Measurements from ENCODE around the gene DYSF.

The DYSF gene

GRCh38 chr2:71534201-71534600 lies 80.8 kb downstream of the DYSF start:
- DNase-seq: no peak

DNA sequence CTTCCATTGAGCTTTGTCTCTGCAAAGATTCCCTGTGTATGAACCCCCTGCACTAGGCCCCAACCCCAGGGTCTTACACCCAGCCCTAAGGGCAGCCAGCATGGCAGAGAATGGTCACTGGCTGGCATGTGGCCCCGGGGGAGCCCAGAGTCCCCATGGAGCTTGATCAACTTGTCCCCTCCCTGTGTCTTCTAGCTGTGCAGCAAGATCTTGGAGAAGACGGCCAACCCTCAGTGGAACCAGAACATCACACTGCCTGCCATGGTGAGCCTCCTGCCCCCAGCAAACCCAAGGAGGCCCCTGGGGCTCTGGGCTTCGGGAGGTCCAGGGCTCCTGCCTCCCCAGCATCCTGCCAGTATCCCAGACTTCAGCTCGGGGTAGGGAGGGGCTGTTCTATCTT lies 81.5 kb downstream of the DYSF start:
- DNase-seq: no peak

DNA sequence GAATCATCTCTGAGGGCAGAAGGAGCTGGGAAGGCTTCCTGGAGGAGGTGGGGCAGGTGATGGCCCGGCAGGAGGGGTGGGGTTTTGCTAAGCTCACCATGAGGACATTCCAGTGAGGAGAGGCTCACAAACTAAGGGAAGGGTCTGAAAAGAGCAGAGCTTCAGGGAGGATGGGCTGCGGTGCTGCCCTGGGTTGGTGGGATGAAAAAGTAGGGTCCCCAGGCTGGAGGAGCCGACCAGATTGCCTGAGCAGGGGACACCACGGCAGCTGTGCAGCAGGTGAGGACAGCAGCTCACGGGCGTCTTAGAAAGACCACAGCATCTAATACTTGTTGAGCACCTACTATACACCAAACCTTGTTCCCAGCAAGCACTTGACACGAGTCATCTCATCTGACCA lies 82.2 kb downstream of the DYSF start:
- DNase-seq: no peak

- no peak for DNase-seq
Observed at GRCh38 chr2:71536226-71536671, 82.9 kb downstream of the DYSF start.

GRCh38 chr2:71538241-71538640 lies 84.9 kb downstream of the DYSF start:
- DNase-seq: no peak

GRCh38 chr2:71538656-71539265 lies 85.4 kb downstream of the DYSF start:
- no peak for DNase-seq

DNA sequence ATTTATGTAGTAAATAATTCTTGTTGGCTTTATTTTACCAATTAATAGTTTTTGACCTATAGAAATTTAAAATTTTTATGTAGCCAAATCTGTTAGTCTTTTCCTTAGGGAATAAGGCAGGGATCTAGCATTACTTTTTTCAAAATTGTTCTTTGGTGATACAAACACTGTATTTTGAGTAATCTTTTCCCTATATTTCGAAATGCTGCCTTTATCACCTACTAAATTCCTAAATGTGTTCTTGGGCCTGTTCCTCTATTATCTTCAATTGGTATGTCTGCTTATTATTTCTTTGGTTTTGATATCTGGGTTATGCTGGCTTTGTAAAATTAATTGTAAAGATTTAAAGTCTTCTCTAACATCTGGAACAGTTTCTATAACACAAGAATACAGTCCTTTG lies 87.5 kb downstream of the DYSF start:
- DNase-seq: no peak

DNA sequence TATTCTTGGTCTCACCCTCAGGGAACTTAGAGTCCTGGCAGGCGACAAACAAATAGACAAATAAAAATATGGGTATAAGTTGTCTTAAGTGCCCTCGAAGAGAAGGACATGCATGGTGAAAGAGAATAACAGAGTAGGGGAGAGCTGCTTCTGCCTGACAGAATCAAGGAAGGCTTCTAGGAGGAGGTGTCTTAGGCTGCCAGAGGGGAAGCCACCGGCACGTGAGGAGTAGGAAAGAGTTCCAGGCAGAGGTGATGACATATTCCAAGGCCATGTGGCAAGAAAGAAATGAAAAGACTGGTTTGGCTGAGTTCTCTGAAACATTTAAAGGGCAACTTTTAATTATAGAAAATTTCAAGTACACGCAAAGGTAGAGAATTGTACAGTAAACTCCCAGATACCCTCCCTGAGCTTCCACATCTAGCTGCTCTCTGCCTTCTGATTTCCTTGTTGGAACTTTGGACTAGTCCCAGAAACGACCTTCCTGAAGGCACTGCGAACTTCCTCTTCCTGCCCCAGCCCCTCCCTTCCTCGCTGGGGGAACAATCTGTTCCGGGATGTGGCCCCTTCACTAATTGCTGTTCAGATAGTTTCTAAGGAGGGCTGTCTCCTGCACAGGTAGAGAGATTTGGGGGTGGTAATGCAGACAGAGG lies 91.7 kb downstream of the DYSF start:
- no peak for DNase-seq

- DNase-seq: peak; percentile 85
Observed at GRCh38 chr2:71545572-71546274, 92.4 kb downstream of the DYSF start.

- DNase-seq: no peak
Observed at GRCh38 chr2:71546275-71546638, 92.9 kb downstream of the DYSF start.

- DNase-seq: no peak
Observed at GRCh38 chr2:71546777-71547281, 93.5 kb downstream of the DYSF start.

GRCh38 chr2:71547616-71548285 lies 94.4 kb downstream of the DYSF start:
- no peak for DNase-seq

- DNase-seq: peak; percentile 86
Observed at GRCh38 chr2:71548646-71549425, 95.5 kb downstream of the DYSF start.

DNA sequence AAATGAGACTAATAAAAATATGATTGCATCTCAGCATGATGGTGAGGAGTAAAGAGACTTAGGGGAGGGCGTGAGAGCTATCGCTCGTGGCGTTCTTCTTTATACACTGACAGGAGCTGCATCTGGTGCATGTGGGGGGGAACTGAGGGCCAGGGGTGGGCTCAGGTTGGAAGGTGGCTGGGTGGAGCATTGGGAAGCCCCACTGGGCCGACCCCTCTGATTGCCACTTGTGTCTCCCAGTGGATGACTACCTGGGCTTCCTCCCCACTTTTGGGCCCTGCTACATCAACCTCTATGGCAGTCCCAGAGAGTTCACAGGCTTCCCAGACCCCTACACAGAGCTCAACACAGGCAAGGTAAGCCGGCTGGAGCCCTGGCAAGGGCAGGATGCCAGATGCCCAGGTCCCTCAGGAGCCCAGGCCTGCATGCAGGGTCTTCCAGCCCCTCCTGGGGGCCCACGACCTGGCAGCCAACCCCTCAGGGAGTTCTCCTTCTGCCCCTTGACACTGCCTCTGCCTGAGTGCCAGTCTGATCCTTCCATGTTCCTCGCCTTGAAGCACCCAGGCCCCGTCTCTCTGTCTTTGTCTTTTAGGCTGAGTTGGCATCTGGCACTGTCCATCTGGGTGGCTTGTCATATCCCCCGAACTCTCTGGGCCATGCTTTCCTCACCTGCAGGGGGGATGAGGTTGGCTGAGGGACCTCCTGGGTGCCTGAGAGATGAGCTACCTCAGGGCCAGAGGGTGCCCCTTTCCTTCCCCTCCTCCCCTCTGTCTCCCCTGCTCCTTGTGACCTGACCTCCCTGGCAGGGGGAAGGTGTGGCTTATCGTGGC lies 97.7 kb downstream of the DYSF start:
- no peak for DNase-seq

GRCh38 chr2:71551631-71551915 lies 98.2 kb downstream of the DYSF start:
- DNase-seq: no peak

- no peak for DNase-seq
Observed at GRCh38 chr2:71552356-71552755, 99.0 kb downstream of the DYSF start.

GRCh38 chr2:71552861-71553301 lies 99.5 kb downstream of the DYSF start:
- DNase-seq: no peak

DNA sequence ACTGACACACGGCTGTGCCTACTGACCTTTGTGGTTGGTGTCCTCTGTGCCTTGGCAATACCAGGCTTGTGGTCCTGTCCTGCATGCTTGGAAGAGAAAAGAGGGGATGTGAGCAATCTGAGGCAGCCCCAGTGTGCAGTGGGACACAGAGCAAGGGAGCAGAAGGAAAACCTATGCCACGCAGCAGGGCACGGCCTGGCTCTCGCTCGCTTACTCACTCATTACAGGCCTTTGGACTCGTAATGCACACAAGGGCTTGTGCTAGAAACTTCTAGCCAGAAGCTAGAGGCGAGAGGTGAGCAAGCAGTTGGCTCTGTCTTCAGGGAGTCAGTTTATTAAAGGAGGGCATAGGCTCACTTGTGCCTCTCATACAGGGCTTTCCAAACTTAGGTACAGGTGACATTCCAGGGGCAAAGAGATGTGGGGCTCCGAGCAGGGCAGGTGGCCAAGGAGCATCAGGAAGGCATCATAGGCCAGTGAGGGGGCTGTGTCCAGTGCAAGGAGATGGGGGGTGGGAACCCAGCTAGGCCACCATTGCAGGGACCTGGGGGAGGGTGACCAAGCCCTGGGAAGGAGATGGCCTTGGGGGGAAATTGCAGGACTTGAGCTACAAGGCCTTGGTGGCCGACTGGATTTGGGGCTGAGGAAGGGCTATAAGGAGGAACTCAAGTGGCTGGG lies 100.8 kb downstream of the DYSF start:
- DNase-seq: no peak

DNA sequence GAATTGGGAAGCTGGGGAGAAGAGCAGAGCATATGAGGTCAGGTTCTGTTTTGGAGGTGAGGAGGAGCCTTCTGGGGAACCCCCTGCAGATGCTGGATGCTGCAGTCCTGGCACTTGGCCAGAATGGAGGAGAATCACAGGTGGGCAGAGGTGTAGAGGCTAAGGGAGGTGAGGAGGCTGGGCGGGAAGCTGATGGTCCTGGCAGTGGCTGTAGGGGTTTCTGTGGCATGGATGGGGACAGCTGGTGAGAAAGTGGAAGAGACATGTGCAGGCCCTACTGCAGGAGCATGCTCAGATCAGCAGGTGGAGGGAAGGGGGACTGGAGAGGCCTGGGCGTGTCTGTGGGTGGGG lies 101.3 kb downstream of the DYSF start:
- no peak for DNase-seq

- no peak for DNase-seq
Observed at GRCh38 chr2:71555798-71556454, 102.6 kb downstream of the DYSF start.

DNA sequence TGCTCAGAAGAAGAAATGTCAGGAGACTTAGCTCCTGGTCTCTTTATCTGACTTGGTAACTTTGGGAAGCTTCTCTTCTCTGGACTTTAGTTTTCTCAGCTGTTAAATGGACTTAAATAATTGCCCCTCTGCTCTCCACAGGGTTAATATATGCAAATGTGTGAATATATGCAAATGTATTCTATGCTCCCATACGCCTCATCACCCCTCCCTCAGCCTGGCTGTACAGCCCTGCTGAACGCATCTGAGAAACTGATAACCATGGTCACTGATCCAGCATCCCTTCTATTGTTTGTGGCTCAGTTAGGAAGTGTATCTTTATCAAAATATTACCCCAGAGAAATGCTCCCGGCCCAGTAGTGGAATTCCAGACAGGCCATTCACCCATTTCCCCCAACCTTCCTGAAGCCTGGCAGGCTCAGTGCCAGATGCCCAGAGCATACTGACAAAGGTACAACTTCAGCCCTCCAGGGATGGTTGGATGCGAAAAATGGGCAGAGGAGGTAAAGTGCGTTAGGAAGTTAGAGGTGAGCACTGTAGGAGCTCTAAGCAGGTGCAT lies 103.4 kb downstream of the DYSF start:
- DNase-seq: no peak

Data from 8988T (cell line).